K562 (cell line): ENCODE measurements around the gene ITGA11. TPM values are rescaled to one million over a fixed set of nuclear protein-coding genes. Genes with fewer than 3 reads are reported as not detected.
A peak's percentile ranks its signal among the peaks of the same experiment; 100 is the strongest.
"Not testable (repeated sequence)": the region's sequence is repeated elsewhere in the genome, so short reads cannot be mapped to it uniquely, and the experiment has no call there.

Experiments
- ATAC-seq: fragments of 200-7000 bp; cut with Tn5 transposase; 3 replicates; pipeline ENCODE4 v1.9.1; 2020; ENCODE audit warnings: moderate library complexity
- BruUV-seq: library from RNA; stranded (reverse); fragments of 400-500 nt; replicated peaks from 2 replicates; lab custom pipeline; 2021; lab: Mats Ljungman, UMichigan
- CTCF ChIA-PET: fragments of 300-600 bp; formaldehyde crosslinking; extraction: SDS; loops from one replicate; lab custom pipeline; 2021; ENCODE audit warnings: low intra/inter-chr PET ratio; lab: Yijun Ruan, JAX
- POLR2A ChIA-PET: fragments of 300-600, 350-650 bp; sonication (Branson Sonifier 250); formaldehyde crosslinking; extraction: SDS; loops from one replicate; lab custom pipeline; 2021; ENCODE audit warnings: antibody characterized with exemption, inconsistent platforms; lab: Yijun Ruan, JAX
- DNase-seq, 4 experiments: peaks; one replicate each; pipeline versions ENCODE4 v3.0.0 to v3.0.0-alpha.2; 2011 to 2018; ENCODE audit warnings: low spot score in 3 of 4, mixed read lengths in 3 of 4; ENCODE audit errors: extremely low read depth in 1 of 4
- FAIRE-seq: peaks from 2 replicates; lab custom pipeline; 2011; peaks lifted over from hg19 to GRCh38; lab: Jason Lieb, UNC
- H2AFZ ChIP-seq: 2 replicates; pipeline ENCODE4 v1.6.0; 2011; ENCODE audit warnings: low read depth, low read length, control low read depth, inconsistent platforms
- H3K27ac ChIP-seq: fragments of 200-600 bp; 3 replicates; pipeline ENCODE4 v1.8.0; 2011; ENCODE audit warnings: low read depth, mild to moderate bottlenecking, control low read depth, inconsistent platforms, low read length, moderate library complexity, mixed read lengths; ENCODE audit errors: extremely low read depth
- H3K27me3 ChIP-seq, 2 experiments: fragments of 300-600 bp in 1 of 2; 2 replicates in 1 of 2; 3 replicates in 1 of 2; pipeline versions ENCODE4 v1.6.0 to v1.8.0; 2011; ENCODE audit warnings: inconsistent platforms in 2 of 2, low read length in 2 of 2, mild to moderate bottlenecking in 1 of 2, mixed read lengths in 1 of 2, moderate library complexity in 1 of 2; ENCODE audit not compliant: control insufficient read depth in 2 of 2, insufficient read depth in 2 of 2
- H3K36me3 ChIP-seq: fragments of 300-600 bp; 3 replicates; pipeline ENCODE4 v1.8.0; 2011; ENCODE audit warnings: mild to moderate bottlenecking, low read length, inconsistent platforms; ENCODE audit not compliant: control insufficient read depth, insufficient read depth
- H3K4me1 ChIP-seq, 2 experiments: fragments of 200-600 bp in 1 of 2; replicated peaks in 1 of 2; 2 replicates in 1 of 2; 3 replicates in 1 of 2; pipeline versions ENCODE4 v1.5.1 to v1.8.0; 2011; ENCODE audit warnings: inconsistent platforms in 2 of 2, low read length in 2 of 2, mild to moderate bottlenecking in 1 of 2, mixed read lengths in 1 of 2, moderate library complexity in 1 of 2; ENCODE audit not compliant: control insufficient read depth in 2 of 2, insufficient read depth in 2 of 2
- H3K4me2 ChIP-seq: 2 replicates; pipeline ENCODE4 v1.6.1; 2011; ENCODE audit warnings: low read length, control low read depth, inconsistent platforms, mixed read lengths; ENCODE audit not compliant: insufficient read depth
- H3K4me3 ChIP-seq: fragments of 200-600 bp; sonication (generic), shearing (Covaris generic); 2 replicates; pipeline ENCODE4 v1.5.1; 2016; ENCODE audit warnings: control low read depth, inconsistent platforms
- H3K79me2 ChIP-seq: fragments of 200-600 bp; 3 replicates; pipeline ENCODE4 v1.8.0; 2011; ENCODE audit warnings: low read length, inconsistent platforms; ENCODE audit not compliant: control insufficient read depth, insufficient read depth
- H3K9ac ChIP-seq, 2 experiments: 2 replicates each; pipeline versions ENCODE4 v1.6.0 to v1.6.1; 2011; ENCODE audit warnings: low read depth in 2 of 2, low read length in 2 of 2, control low read depth in 1 of 2, inconsistent platforms in 1 of 2, mild to moderate bottlenecking in 1 of 2, mixed read lengths in 1 of 2; ENCODE audit not compliant: insufficient read depth in 1 of 2
- H3K9me1 ChIP-seq: one replicate; pipeline ENCODE4 v1.6.0; 2011; ENCODE audit warnings: inconsistent platforms, mild to moderate bottlenecking, low read length, moderate library complexity; ENCODE audit not compliant: control insufficient read depth, insufficient read depth
- H3K9me3 ChIP-seq: replicated peaks from 2 replicates; pipeline ENCODE4 v1.5.1; 2011; ENCODE audit warnings: low read depth, low read length, inconsistent platforms; ENCODE audit not compliant: control insufficient read depth, insufficient read depth
- H4K20me1 ChIP-seq: replicated peaks from 2 replicates; pipeline ENCODE4 v1.6.1; 2011; ENCODE audit warnings: low read length, inconsistent platforms, mixed read lengths; ENCODE audit not compliant: control insufficient read depth, insufficient read depth
- CSDE1 ChIP-seq, 2 experiments: fragments of 450-650 bp; IDR thresholded peaks; 2 replicates each; pipeline ENCODE4 v1.6.1; 2016; ENCODE audit warnings: mild to moderate bottlenecking in 1 of 2
- CUX1 ChIP-seq: fragments of 200-800 bp; sonication (Bioruptor generic); IDR thresholded peaks from 2 replicates; pipeline ENCODE4 v1.6.1; 2016; ENCODE audit warnings: missing genetic modification characterization, missing compliant biosample characterization
- ETS2 ChIP-seq: IDR thresholded peaks from 2 replicates; pipeline ENCODE4 v1.6.1; 2016; ENCODE audit warnings: borderline replicate concordance, missing genetic modification characterization, mild to moderate bottlenecking, moderate library complexity, missing compliant biosample characterization; ENCODE audit not compliant: poor library complexity, severe bottlenecking
- GTF2A2 ChIP-seq: IDR thresholded peaks from 2 replicates; pipeline ENCODE4 v1.6.1; 2016; ENCODE audit warnings: mild to moderate bottlenecking, missing genetic modification characterization, missing compliant biosample characterization
- SPI1 ChIP-seq: IDR thresholded peaks from 2 replicates; pipeline ENCODE4 v1.6.1; 2011; ENCODE audit warnings: low read depth, low read length, control low read depth, borderline replicate concordance
- XRCC4 ChIP-seq: IDR thresholded peaks from one replicate; pipeline ENCODE4 v1.6.1; 2011; ENCODE audit not compliant: insufficient read depth, insufficient read length; ENCODE audit errors: extremely low read depth
- ZNF507 ChIP-seq: conservative IDR thresholded peaks from 2 replicates; pipeline ENCODE4 v1.6.1; 2017; ENCODE audit warnings: missing genetic modification characterization, missing compliant biosample characterization
- WGBS: fragments of 100-300 bp; shearing (Covaris generic); methylation state at CpG from one replicate; pipeline ENCODE4 v1.1.6; 2016; ENCODE audit warnings: low coverage, mixed read lengths; ENCODE audit not compliant: insufficient coverage; ENCODE audit errors: missing lambda C conversion rate; 5-methylcytosine and 5-hydroxymethylcytosine counted together
- in situ Hi-C: fragments of 300-500 bp; cut with MboI; formaldehyde crosslinking; loops from 4 replicates; pipeline ENCODE4 v1.15.0; 2018; ENCODE audit warnings: inconsistent platforms, mixed read lengths
- intact Hi-C: fragments of 100-400 bp; cut with micrococcal nuclease; formaldehyde crosslinking; loops from 2 replicates; pipeline ENCODE4 v1.14.2; 2022
- polyA plus RNA-seq, 8 experiments: library from polyadenylated mRNA; depleted of rRNA in 4 of 8; stranded (reverse) in 5 of 8; unstranded in 3 of 8; fragments of >200 nt; fragmentation: Nextera tagmentation in 2 of 8; fragmentation: Illumina TruSeq in 1 of 8; extraction: Ambion mirVana in 2 of 8; extraction: Trizol in 1 of 8; gene quantifications; 2 replicates each; pipeline versions ENCODE4 v1.2.1 to v1.2.3, GENCODE V29; 2011 to 2014; ENCODE audit warnings: inconsistent platforms in 1 of 8, missing spikeins in 1 of 8
- total RNA-seq, 7 experiments: library from RNA; depleted of rRNA in 6 of 7; stranded (reverse); fragments of >200 nt in 6 of 7; fragmentation: Illumina TruSeq in 2 of 7; extraction: Trizol in 2 of 7; gene quantifications; 2 replicates each; pipeline versions ENCODE4 v1.2.1 to v1.2.3, GENCODE V29; 2011 to 2021; ENCODE audit warnings: low replicate concordance in 1 of 7

The ITGA11 gene
- total and polyA plus RNA-seq, 9 of the 15 experiments (the other 6 are each of a cell fraction or from before 2014, with no cell fraction given), result 0.01 TPM; not detected in 8

GRCh38 chr15:68397999-68398398 is 34.0 kb downstream of the ITGA11 start:
- H3K79me2 ChIP-seq, H3K27ac ChIP-seq, H2AFZ ChIP-seq, H3K9me1 ChIP-seq, in situ Hi-C loops, H4K20me1 ChIP-seq, H3K9ac ChIP-seq, H3K9me3 ChIP-seq, BruUV-seq, H3K4me3 ChIP-seq, intact Hi-C loops, POLR2A ChIA-PET: not testable (repeated sequence)
- no CpG with 5 or more reads among the region's 3 CpGs for WGBS
- peak; percentile 91 for TF ChIP-seq ZNF507 (tag)
- TF ChIP-seq, all 486 proteins: peak for 1; not testable (repeated sequence) for 485
- ATAC-seq, FAIRE-seq, H3K4me2 ChIP-seq, H3K4me1 ChIP-seq, H3K27me3 ChIP-seq, DNase-seq, H3K36me3 ChIP-seq, CTCF ChIA-PET: not testable (repeated sequence)

- CTCF ChIA-PET, result no interaction called here
- FAIRE-seq (no peak), DNase-seq (no peak), ATAC-seq (no peak)
- in situ Hi-C loops (no loop called here), intact Hi-C loops (no loop called here)
- H3K9me3 ChIP-seq, result no peaks in the 10 kb centered on the region
- peaks cover 0 to 4% of the 10 kb centered on the region in 2 experiments; a peak in 1 of 5 replicates for H3K4me1 ChIP-seq
- no peaks in the 10 kb centered on the region for H3K9me1 ChIP-seq
- BruUV-seq, result no TSS peak
- no peaks in the 10 kb centered on the region for H3K79me2 ChIP-seq
- no peak overlapping the region for H3K4me2 ChIP-seq
- H3K9ac ChIP-seq, result no peak overlapping the region
- H3K27ac ChIP-seq, result no peak overlapping the region
- H3K4me3 ChIP-seq, result no peak overlapping the region
- POLR2A ChIA-PET, result no interaction called here
- WGBS, result 0% methylated on average over 1 of the region's 1 CpG
- H3K36me3 ChIP-seq, result no peaks in the 10 kb centered on the region
- H3K27me3 ChIP-seq, result peaks cover 0 to 3% of the 10 kb centered on the region in 2 experiments; a peak in 1 of 5 replicates
- H4K20me1 ChIP-seq, result no peaks in the 10 kb centered on the region
- H2AFZ ChIP-seq, result no peak overlapping the region
- no peak for TF ChIP-seq CSDE1 (IDR thresholded peaks at IDR 0.05)
- TF ChIP-seq GTF2A2 (tag), result no peak
- no peak for TF ChIP-seq ETS2 (tag)
- peak; percentile 72; the same call in 1 of the 2 replicates for TF ChIP-seq CUX1 (CRISPR knock-in tag)
- no peak for TF ChIP-seq XRCC4
- TF ChIP-seq SPI1, result no peak
These were observed 35.9 kb downstream of the ITGA11 start for GRCh38 chr15:68396068-68396467.
